OCI-LY7 (cell line): ENCODE measurements around the gene KRTAP5-6. TPM values are rescaled to one million over a fixed set of nuclear protein-coding genes. Genes with fewer than 3 reads are reported as not detected.

Experiments used
- BruUV-seq: library from RNA; stranded (reverse); fragments of 400-500 nt; replicated peaks from 2 replicates; lab custom pipeline; 2021; lab: Mats Ljungman, UMichigan
- CTCF ChIA-PET: fragments of 300-600 bp; sonication (Branson Sonifier 250); formaldehyde crosslinking; loops from one replicate; lab custom pipeline; 2022; ENCODE audit warnings: antibody characterized with exemption; ENCODE audit not compliant: unreplicated experiment; lab: Charles Lee
- POLR2A ChIA-PET: fragments of 300-600 bp; sonication (Branson Sonifier 250); formaldehyde crosslinking; loops from one replicate; lab custom pipeline; 2022; ENCODE audit warnings: antibody characterized with exemption; lab: Charles Lee
- DNase-seq: peaks from one replicate; pipeline ENCODE4 v3.0.0-alpha.2; 2015; ENCODE audit warnings: low spot score
- H2AFZ ChIP-seq: fragments of 200-600 bp; sonication (generic), shearing (Covaris generic); 2 replicates; pipeline ENCODE4 v1.6.1; 2014; ENCODE audit warnings: mild to moderate bottlenecking, antibody characterized with exemption, low read length, moderate library complexity
- H3K27ac ChIP-seq: fragments of 200-600 bp; sonication (generic); 2 replicates; pipeline ENCODE4 v1.5.1; 2014; ENCODE audit warnings: mixed run types, low read depth, mild to moderate bottlenecking, moderate library complexity, low read length, inconsistent platforms; ENCODE audit not compliant: poor library complexity, severe bottlenecking
- H3K36me3 ChIP-seq: fragments of 200-600 bp; sonication (generic); 2 replicates; pipeline ENCODE4 v1.6.1; 2014; ENCODE audit warnings: mild to moderate bottlenecking, antibody characterized with exemption, low read length, moderate library complexity, mixed read lengths; ENCODE audit not compliant: insufficient read depth
- H3K4me1 ChIP-seq: fragments of 200-600 bp; sonication (generic); 2 replicates; pipeline ENCODE4 v1.5.1; 2014; ENCODE audit warnings: mild to moderate bottlenecking, low read length; ENCODE audit not compliant: insufficient read depth, poor library complexity, severe bottlenecking
- H3K4me2 ChIP-seq: fragments of 200-600 bp; sonication (generic); 2 replicates; pipeline ENCODE4 v1.6.1; 2014; ENCODE audit warnings: mild to moderate bottlenecking, low read length
- H3K4me3 ChIP-seq: fragments of 200-600 bp; sonication (generic); 2 replicates; pipeline ENCODE4 v1.5.1; 2014; ENCODE audit warnings: mild to moderate bottlenecking, low read depth, low read length; ENCODE audit not compliant: poor library complexity, severe bottlenecking
- H3K79me2 ChIP-seq: fragments of 200-600 bp; sonication (generic); 2 replicates; pipeline ENCODE4 v1.6.1; 2016; ENCODE audit warnings: low read depth, mild to moderate bottlenecking, low read length, moderate library complexity, mixed read lengths; ENCODE audit not compliant: insufficient read depth
- H3K9me2 ChIP-seq: fragments of 200-600 bp; sonication (generic); 2 replicates; pipeline ENCODE4 v1.6.1; 2016; ENCODE audit warnings: mild to moderate bottlenecking, low read length, mixed read lengths; ENCODE audit not compliant: insufficient read depth
- H3K9me3 ChIP-seq: fragments of 200-600 bp; sonication (generic); 2 replicates; pipeline ENCODE4 v1.6.1; 2014; ENCODE audit warnings: mild to moderate bottlenecking, mixed run types, low read length, mixed read lengths
- H4K20me1 ChIP-seq: fragments of 200-600 bp; sonication (generic); 2 replicates; pipeline ENCODE4 v1.6.1; 2014; ENCODE audit warnings: mild to moderate bottlenecking, antibody characterized with exemption, low read length, moderate library complexity, mixed read lengths; ENCODE audit not compliant: insufficient read depth
- CTCF ChIP-seq: fragments of 200-600 bp; sonication (generic); conservative IDR thresholded peaks from 2 replicates; pipeline ENCODE4 v1.5.1; 2014; ENCODE audit warnings: mild to moderate bottlenecking, antibody characterized with exemption, low read length, moderate library complexity, mixed read lengths
- EZH2phosphoT487 ChIP-seq: fragments of 200-600 bp; sonication (generic); IDR thresholded peaks from 2 replicates; pipeline ENCODE4 v1.6.1; 2018; ENCODE audit warnings: low read depth, borderline replicate concordance, mild to moderate bottlenecking, mixed run types, antibody characterized with exemption, low read length, moderate library complexity, mixed read lengths
- intact Hi-C: fragments of 100-400 bp; cut with micrococcal nuclease; formaldehyde crosslinking; loops from one replicate; pipeline ENCODE4 v1.10.0; 2022; ENCODE audit not compliant: unreplicated experiment
- total RNA-seq, 2 experiments: library from RNA; depleted of rRNA in 1 of 2; stranded (reverse); fragments of >200 nt in 1 of 2; shearing (Covaris generic) in 1 of 2; gene quantifications; 2 replicates each; pipeline ENCODE4 v1.2.3, GENCODE V29; 2014 to 2022

The KRTAP5-6 gene
- total RNA-seq, 2 experiments from 2014 or later = not detected

DNA sequence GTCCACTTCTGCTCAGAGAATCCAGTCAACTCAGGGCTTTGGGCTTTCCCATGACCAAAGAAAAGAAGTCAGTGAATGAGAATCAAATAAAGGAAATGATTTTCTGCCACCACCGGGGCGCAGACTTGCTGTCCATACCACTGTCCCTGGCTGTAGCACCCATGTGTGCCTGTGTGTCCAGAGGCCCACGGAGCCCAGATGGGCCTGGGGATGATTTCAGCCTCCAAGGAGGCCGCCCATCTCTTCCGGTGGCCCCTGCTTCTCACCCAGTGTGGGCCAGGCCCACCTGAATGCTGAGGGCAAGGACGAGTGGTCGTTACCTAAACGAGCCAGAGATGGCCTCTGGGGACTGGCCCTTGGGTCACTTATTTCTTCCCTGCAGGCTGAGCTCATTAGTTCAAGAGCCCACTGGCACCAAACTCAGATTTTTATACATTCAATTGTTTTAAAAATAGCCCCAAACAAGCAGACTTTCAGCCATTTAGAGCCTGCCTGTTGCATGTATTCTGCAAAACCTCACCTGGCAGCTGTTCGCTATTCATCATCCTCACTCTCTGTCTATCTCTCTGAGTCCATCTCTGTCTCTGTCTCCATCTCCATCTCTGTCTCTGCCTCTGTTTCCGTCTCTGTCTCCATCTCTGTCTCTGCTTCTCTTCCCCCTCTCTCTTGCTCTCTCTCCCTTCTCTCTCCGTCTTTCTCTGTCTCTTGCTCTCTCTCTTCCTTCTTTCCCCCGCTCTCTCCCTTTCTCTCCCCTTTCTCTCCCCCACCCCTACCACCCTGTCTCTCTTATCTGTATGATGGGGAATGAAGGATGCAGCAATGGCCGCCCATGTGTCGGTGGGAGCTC, 43.2 kb upstream of the KRTAP5-6 start:
- Histone ChIP-seq H3K36me3 (no peaks in the 10 kb centered on the region), H4K20me1 (no peaks in the 10 kb centered on the region), H3K4me2 (no peak overlapping the region), H3K27ac (no peak overlapping the region), H3K4me1 (no peaks in the 10 kb centered on the region), H3K9me3 (no peaks in the 10 kb centered on the region), H3K4me3 (no peak overlapping the region), H3K9me2 (no peaks in the 10 kb centered on the region), H2AFZ (no peak overlapping the region), H3K79me2 (no peaks in the 10 kb centered on the region)
- intact Hi-C loops = loop anchor here (5.0 to 10.0 kb wide), 2 partner anchors 39 to 501 kb away; no protein-coding TSS in a partner anchor
- POLR2A ChIA-PET = no interaction called here
- DNase-seq = no peak
- TF ChIP-seq CTCF = no peak
- TF ChIP-seq EZH2phosphoT487 = no peak
- CTCF ChIA-PET = no interaction called here
- no TSS peak for BruUV-seq

GRCh38 chr11:1654388-1655167, 42.4 kb upstream of the KRTAP5-6 start:
- no TSS peak for BruUV-seq
- intact Hi-C loops = loop anchor here (5.0 to 10.0 kb wide), 2 partner anchors 38 to 500 kb away; no protein-coding TSS in a partner anchor

More at GRCh38 chr11:1654388-1655167, 42.4 kb upstream of the KRTAP5-6 start:
- Histone ChIP-seq H3K9me3 (no peaks in the 10 kb centered on the region), H3K4me1 (no peaks in the 10 kb centered on the region), H3K36me3 (no peaks in the 10 kb centered on the region), H3K79me2 (no peaks in the 10 kb centered on the region), H3K27ac (no peak overlapping the region), H2AFZ (no peak overlapping the region), H3K4me2 (no peak overlapping the region), H3K9me2 (no peaks in the 10 kb centered on the region), H3K4me3 (no peak overlapping the region), H4K20me1 (no peaks in the 10 kb centered on the region)
- TF ChIP-seq EZH2phosphoT487 = no peak
- no peak for TF ChIP-seq CTCF
- CTCF ChIA-PET = no interaction called here
- no peak for DNase-seq
- POLR2A ChIA-PET = no interaction called here
